ENCODE measurements around the gene N4BP2L2. TPM values are rescaled to one million over a fixed set of nuclear protein-coding genes. Genes with fewer than 3 reads are reported as not detected.

Gene N4BP2L2
- total and polyA plus RNA-seq, 2 of the 13 experiments (the other 11 are each of a cell fraction or from before 2014, with no cell fraction given), result 58.9 to 81.2 TPM

DNA sequence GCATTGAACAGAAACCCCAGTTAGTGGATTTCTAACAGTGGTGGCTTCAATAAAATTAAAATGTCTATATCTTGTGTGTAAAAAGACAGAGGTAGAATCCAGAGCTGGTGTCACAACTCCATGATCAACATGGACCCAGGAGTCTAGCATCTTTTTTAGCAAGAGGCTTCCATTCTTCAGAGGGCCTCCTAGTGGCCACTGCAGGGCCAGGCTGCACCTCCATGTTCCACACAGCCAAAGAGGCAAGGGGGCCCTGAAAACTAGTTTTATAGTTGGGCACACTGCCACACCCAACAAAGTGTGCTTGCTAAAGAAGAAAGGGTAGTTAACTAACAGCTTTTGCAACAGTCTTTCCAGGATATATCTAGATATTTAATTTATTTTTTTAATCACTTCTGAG, 123.6 kb downstream of the N4BP2L2 start:
- no peak overlapping the region for H3K4me2 ChIP-seq (ENCODE audit: low read depth, low read length)
- no TSS peak for BruUV-seq (replicated peaks)
- POLR2A ChIA-PET, result no interaction called here
- H4K20me1 ChIP-seq (ENCODE audit: insufficient read depth, low read length), result no peaks in the 10 kb centered on the region
- CTCF ChIA-PET (ENCODE audit: low intra/inter-chr PET ratio, low total read pairs), result no interaction called here
- H3K27me3 ChIP-seq (ENCODE audit: control insufficient read depth in 1 of 2, insufficient read depth in 2 of 2, low read length in 2 of 2), result no peaks in the 10 kb centered on the region
- H3K79me2 ChIP-seq (ENCODE audit: insufficient read depth, low read length), result no peaks in the 10 kb centered on the region
- ATAC-seq, result peak; percentile 83
- no peak for DNase-seq (ENCODE audit: low spot score)
- H3K4me3 ChIP-seq (replicated peaks in 1 of 3; ENCODE audit: insufficient read depth in 1 of 3, low read depth in 2 of 3, low read length in 3 of 3), result no peak overlapping the region
- peaks cover 0 to 6% of the 10 kb centered on the region in 2 experiments; a peak in 4 of 5 replicates for H3K36me3 ChIP-seq (replicated peaks in 1 of 2; ENCODE audit: control insufficient read depth in 1 of 2, insufficient read depth in 2 of 2, low read length in 2 of 2)
- no peak overlapping the region for H3K9ac ChIP-seq (ENCODE audit: insufficient read depth, low read depth, low read length)
- H3K9me3 ChIP-seq (ENCODE audit: low read length), result peaks cover 6% of the 10 kb centered on the region
- no peak for FAIRE-seq
- no peak overlapping the region for H3K27ac ChIP-seq (ENCODE audit: extremely low read length, insufficient read depth, low read length)
- no peak overlapping the region for H2AFZ ChIP-seq (ENCODE audit: low read length)
- intact Hi-C loops (cut with micrococcal nuclease; ENCODE audit: unreplicated experiment) (no loop called here), in situ Hi-C loops (cut with HindIII; ENCODE audit: extremely low pct_ligation_motif_present, low pct_unique_long_range_greater_than_20kb) (no loop called here)
- H3K4me1 ChIP-seq (ENCODE audit: insufficient read depth, low read length), result peaks cover 19% of the 10 kb centered on the region
- TF ChIP-seq ZNF569 (CRISPR knock-in tag; IDR thresholded peaks at IDR 0.05; ENCODE audit: borderline replicate concordance) (no peak), ZNF598 (CRISPR knock-in tag; IDR thresholded peaks at IDR 0.05; ENCODE audit: borderline replicate concordance) (no peak), RAD21 (CRISPR knock-in tag; IDR thresholded peaks at IDR 0.05) (0 out of 2 replicates have a peak, but pooled peaks have one; percentile 11), REL (CRISPR knock-in tag; conservative IDR thresholded peaks at IDR 0.05) (no peak), SMC3 (IDR thresholded peaks at IDR 0.05; ENCODE audit: low read length) (peak; percentile 18; the same call in 1 of the 2 replicates), RBM39 (IDR thresholded peaks at IDR 0.05; ENCODE audit: low read depth, low read length, poor library complexity, severe bottlenecking) (no peak), ZNF530 (CRISPR knock-in tag; IDR thresholded peaks at IDR 0.05; ENCODE audit: low read depth) (no peak), ZNF660 (CRISPR knock-in tag; IDR thresholded peaks at IDR 0.05; ENCODE audit: borderline replicate concordance, low read depth) (no peak), NONO (IDR thresholded peaks at IDR 0.05) (no peak), NONO (CRISPR knock-in tag; conservative IDR thresholded peaks at IDR 0.05) (no peak), ZNF547 (CRISPR knock-in tag; IDR thresholded peaks at IDR 0.05) (no peak)
- TF ChIP-seq, protein P1, sequence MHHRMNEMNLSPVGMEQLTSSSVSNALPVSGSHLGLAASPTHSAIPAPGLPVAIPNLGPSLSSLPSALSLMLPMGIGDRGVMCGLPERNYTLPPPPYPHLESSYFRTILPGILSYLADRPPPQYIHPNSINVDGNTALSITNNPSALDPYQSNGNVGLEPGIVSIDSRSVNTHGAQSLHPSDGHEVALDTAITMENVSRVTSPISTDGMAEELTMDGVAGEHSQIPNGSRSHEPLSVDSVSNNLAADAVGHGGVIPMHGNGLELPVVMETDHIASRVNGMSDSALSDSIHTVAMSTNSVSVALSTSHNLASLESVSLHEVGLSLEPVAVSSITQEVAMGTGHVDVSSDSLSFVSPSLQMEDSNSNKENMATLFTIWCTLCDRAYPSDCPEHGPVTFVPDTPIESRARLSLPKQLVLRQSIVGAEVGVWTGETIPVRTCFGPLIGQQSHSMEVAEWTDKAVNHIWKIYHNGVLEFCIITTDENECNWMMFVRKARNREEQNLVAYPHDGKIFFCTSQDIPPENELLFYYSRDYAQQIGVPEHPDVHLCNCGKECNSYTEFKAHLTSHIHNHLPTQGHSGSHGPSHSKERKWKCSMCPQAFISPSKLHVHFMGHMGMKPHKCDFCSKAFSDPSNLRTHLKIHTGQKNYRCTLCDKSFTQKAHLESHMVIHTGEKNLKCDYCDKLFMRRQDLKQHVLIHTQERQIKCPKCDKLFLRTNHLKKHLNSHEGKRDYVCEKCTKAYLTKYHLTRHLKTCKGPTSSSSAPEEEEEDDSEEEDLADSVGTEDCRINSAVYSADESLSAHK (CRISPR knock-in tag; IDR thresholded peaks at IDR 0.05; ENCODE audit: borderline replicate concordance), result no peak
- TF ChIP-seq, protein P2, sequence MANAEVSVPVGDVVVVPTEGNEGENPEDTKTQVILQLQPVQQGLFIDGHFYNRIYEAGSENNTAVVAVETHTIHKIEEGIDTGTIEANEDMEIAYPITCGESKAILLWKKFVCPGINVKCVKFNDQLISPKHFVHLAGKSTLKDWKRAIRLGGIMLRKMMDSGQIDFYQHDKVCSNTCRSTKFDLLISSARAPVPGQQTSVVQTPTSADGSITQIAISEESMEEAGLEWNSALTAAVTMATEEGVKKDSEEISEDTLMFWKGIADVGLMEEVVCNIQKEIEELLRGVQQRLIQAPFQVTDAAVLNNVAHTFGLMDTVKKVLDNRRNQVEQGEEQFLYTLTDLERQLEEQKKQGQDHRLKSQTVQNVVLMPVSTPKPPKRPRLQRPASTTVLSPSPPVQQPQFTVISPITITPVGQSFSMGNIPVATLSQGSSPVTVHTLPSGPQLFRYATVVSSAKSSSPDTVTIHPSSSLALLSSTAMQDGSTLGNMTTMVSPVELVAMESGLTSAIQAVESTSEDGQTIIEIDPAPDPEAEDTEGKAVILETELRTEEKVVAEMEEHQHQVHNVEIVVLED (CRISPR knock-in tag; IDR thresholded peaks at IDR 0.05; ENCODE audit: borderline replicate concordance), result no peak
- TF ChIP-seq, protein P3, sequence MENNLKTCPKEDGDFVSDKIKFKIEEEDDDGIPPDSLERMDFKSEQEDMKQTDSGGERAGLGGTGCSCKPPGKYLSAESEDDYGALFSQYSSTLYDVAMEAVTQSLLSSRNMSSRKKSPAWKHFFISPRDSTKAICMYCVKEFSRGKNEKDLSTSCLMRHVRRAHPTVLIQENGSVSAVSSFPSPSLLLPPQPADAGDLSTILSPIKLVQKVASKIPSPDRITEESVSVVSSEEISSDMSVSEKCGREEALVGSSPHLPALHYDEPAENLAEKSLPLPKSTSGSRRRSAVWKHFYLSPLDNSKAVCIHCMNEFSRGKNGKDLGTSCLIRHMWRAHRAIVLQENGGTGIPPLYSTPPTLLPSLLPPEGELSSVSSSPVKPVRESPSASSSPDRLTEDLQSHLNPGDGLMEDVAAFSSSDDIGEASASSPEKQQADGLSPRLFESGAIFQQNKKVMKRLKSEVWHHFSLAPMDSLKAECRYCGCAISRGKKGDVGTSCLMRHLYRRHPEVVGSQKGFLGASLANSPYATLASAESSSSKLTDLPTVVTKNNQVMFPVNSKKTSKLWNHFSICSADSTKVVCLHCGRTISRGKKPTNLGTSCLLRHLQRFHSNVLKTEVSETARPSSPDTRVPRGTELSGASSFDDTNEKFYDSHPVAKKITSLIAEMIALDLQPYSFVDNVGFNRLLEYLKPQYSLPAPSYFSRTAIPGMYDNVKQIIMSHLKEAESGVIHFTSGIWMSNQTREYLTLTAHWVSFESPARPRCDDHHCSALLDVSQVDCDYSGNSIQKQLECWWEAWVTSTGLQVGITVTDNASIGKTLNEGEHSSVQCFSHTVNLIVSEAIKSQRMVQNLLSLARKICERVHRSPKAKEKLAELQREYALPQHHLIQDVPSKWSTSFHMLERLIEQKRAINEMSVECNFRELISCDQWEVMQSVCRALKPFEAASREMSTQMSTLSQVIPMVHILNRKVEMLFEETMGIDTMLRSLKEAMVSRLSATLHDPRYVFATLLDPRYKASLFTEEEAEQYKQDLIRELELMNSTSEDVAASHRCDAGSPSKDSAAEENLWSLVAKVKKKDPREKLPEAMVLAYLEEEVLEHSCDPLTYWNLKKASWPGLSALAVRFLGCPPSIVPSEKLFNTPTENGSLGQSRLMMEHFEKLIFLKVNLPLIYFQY (CRISPR knock-in tag; IDR thresholded peaks at IDR 0.05; ENCODE audit: borderline replicate concordance), result no peak
- TF ChIP-seq, protein P4, sequence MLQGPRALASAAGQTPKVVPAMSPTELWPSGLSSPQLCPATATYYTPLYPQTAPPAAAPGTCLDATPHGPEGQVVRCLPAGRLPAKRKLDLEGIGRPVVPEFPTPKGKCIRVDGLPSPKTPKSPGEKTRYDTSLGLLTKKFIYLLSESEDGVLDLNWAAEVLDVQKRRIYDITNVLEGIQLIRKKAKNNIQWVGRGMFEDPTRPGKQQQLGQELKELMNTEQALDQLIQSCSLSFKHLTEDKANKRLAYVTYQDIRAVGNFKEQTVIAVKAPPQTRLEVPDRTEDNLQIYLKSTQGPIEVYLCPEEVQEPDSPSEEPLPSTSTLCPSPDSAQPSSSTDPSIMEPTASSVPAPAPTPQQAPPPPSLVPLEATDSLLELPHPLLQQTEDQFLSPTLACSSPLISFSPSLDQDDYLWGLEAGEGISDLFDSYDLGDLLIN (CRISPR knock-in tag; IDR thresholded peaks at IDR 0.05; ENCODE audit: borderline replicate concordance), result no peak
